ENCODE results near the gene SNRPD2.

- TF ChIP-seq POLR2A (IDR thresholded peaks at IDR 0.05) = peak; percentile 41 to 80
- peak in 1 of 4 experiments; percentile 13 for TF ChIP-seq CTCF (IDR thresholded peaks at IDR 0.05)
These were observed at the start of gene SNRPD2 for GRCh38 chr19:45691516-45692186.

Data from uterus (tissue), 2 donors.